CD14-positive monocyte (primary cell): ENCODE measurements around the gene ISCU. TPM values are rescaled to one million over a fixed set of nuclear protein-coding genes. Genes with fewer than 3 reads are reported as not detected.

Source experiments
- DNase-seq, 3 donors: peaks; one replicate each; pipeline ENCODE4 v3.0.0-alpha.2; 2011 to 2022
- H2AFZ ChIP-seq: 2 replicates; pipeline ENCODE4 v1.6.0; 2012; ENCODE audit warnings: mild to moderate bottlenecking, low read depth, low read length, inconsistent platforms; ENCODE audit not compliant: insufficient read depth, poor library complexity, severe bottlenecking
- H3K27ac ChIP-seq, 2 donors: 1 replicate in 1 of 2; 2 replicates in 1 of 2; pipeline ENCODE4 v1.5.1; 2012 to 2013; ENCODE audit warnings: low read length in 2 of 2, control low read depth in 1 of 2, inconsistent platforms in 1 of 2, low read depth in 1 of 2, mild to moderate bottlenecking in 1 of 2
- H3K27me3 ChIP-seq, 2 donors: one replicate each; pipeline versions ENCODE4 v1.6.0 to v1.6.1; 2011 to 2013; ENCODE audit warnings: low read length in 2 of 2; ENCODE audit not compliant: control insufficient read depth in 2 of 2, insufficient read depth in 2 of 2
- H3K36me3 ChIP-seq, 2 donors: replicated peaks in 1 of 2; 1 replicate in 1 of 2; 2 replicates in 1 of 2; pipeline versions ENCODE4 v1.5.1 to v1.6.1; 2012 to 2013; ENCODE audit warnings: low read length in 2 of 2, control low read depth in 1 of 2, inconsistent platforms in 1 of 2, mild to moderate bottlenecking in 1 of 2; ENCODE audit not compliant: insufficient read depth in 2 of 2, control insufficient read depth in 1 of 2
- H3K4me1 ChIP-seq, 2 donors: 1 replicate in 1 of 2; 2 replicates in 1 of 2; pipeline versions ENCODE4 v1.5.1 to v1.6.1; 2012 to 2013; ENCODE audit warnings: low read length in 2 of 2, control low read depth in 1 of 2, inconsistent platforms in 1 of 2, mild to moderate bottlenecking in 1 of 2, moderate library complexity in 1 of 2; ENCODE audit not compliant: insufficient read depth in 2 of 2, control insufficient read depth in 1 of 2
- H3K4me2 ChIP-seq: replicated peaks from 2 replicates; pipeline ENCODE3; 2012; ENCODE audit warnings: low read length, moderate library complexity, mild to moderate bottlenecking; ENCODE audit not compliant: poor library complexity, severe bottlenecking; ENCODE audit errors: extremely low read depth
- H3K4me3 ChIP-seq, 3 experiments: fragments of 200-600 bp in 1 of 3; sonication (generic) in 1 of 3; replicated peaks in 1 of 3; 1 replicate in 2 of 3; 2 replicates in 1 of 3; pipeline ENCODE4 v1.5.1; 2011 to 2013; ENCODE audit warnings: low read length in 3 of 3, mild to moderate bottlenecking in 3 of 3, control low read depth in 2 of 3, low read depth in 2 of 3, inconsistent platforms in 1 of 3, moderate library complexity in 1 of 3
- H3K79me2 ChIP-seq: 2 replicates; pipeline ENCODE4 v1.6.0; 2012; ENCODE audit warnings: mild to moderate bottlenecking, control low read depth, inconsistent platforms, low read length, moderate library complexity; ENCODE audit not compliant: insufficient read depth
- H3K9ac ChIP-seq: 2 replicates; pipeline ENCODE4 v1.6.0; 2017; ENCODE audit warnings: low read length, mild to moderate bottlenecking; ENCODE audit not compliant: insufficient read depth, poor library complexity, severe bottlenecking
- H3K9me3 ChIP-seq, 2 donors: replicated peaks in 1 of 2; 1 replicate in 1 of 2; 2 replicates in 1 of 2; pipeline versions ENCODE4 v1.5.1 to v1.6.1; 2012 to 2013; ENCODE audit warnings: low read length in 2 of 2, control low read depth in 1 of 2; ENCODE audit not compliant: control insufficient read depth in 1 of 2, insufficient read depth in 1 of 2
- H4K20me1 ChIP-seq: 2 replicates; pipeline ENCODE4 v1.6.0; 2012; ENCODE audit warnings: mild to moderate bottlenecking, low read length, control low read depth, moderate library complexity; ENCODE audit not compliant: insufficient read depth
- H3K27ac Mint-ChIP-seq, 7 donors: one replicate each; pipeline ENCODE4 v1.8.0; 2020; ENCODE audit warnings: mild to moderate bottlenecking in 7 of 7, mixed read lengths in 7 of 7, moderate library complexity in 6 of 7, inconsistent platforms in 2 of 7
- H3K27me3 Mint-ChIP-seq, 3 donors: one replicate each; pipeline ENCODE4 v1.8.0; 2021 to 2022; ENCODE audit warnings: low read depth in 3 of 3, mild to moderate bottlenecking in 3 of 3, mixed read lengths in 3 of 3, moderate library complexity in 3 of 3, inconsistent platforms in 1 of 3
- H3K36me3 Mint-ChIP-seq, 2 donors: one replicate each; pipeline ENCODE4 v1.8.0; 2020; ENCODE audit warnings: mixed read lengths in 2 of 2, inconsistent platforms in 1 of 2, mild to moderate bottlenecking in 1 of 2
- H3K4me1 Mint-ChIP-seq: one replicate; pipeline ENCODE4 v1.8.0; 2020; ENCODE audit warnings: mild to moderate bottlenecking, mixed read lengths
- H3K4me3 Mint-ChIP-seq, 2 donors: one replicate each; pipeline ENCODE4 v1.8.0; 2020; ENCODE audit warnings: mild to moderate bottlenecking in 2 of 2, mixed read lengths in 2 of 2, moderate library complexity in 1 of 2
- H3K9me3 Mint-ChIP-seq, 7 donors: one replicate each; pipeline ENCODE4 v1.8.0; 2020 to 2022; ENCODE audit warnings: mixed read lengths in 7 of 7, mild to moderate bottlenecking in 6 of 7, moderate library complexity in 6 of 7, inconsistent platforms in 2 of 7
- CTCF ChIP-seq: fragments of 200-600 bp; IDR thresholded peaks from one replicate; pipeline ENCODE4 v1.8.0; 2022; ENCODE audit warnings: antibody characterized with exemption, mild to moderate bottlenecking
- WGBS: methylation state at CpG from one replicate; pipeline ENCODE4 v1.1.5; 2013; ENCODE audit warnings: missing lambda C conversion rate; ENCODE audit not compliant: insufficient coverage; 5-methylcytosine and 5-hydroxymethylcytosine counted together
- intact Hi-C, 2 donors: fragments of 100-400 bp; cut with micrococcal nuclease; formaldehyde crosslinking; loops; one replicate each; pipeline versions ENCODE4 v1.15.0 to v1.15.1; 2023
- polyA plus RNA-seq, 3 donors: library from polyadenylated mRNA; depleted of rRNA in 1 of 3; unstranded in 2 of 3; stranded (reverse) in 1 of 3; fragments of 300-500 nt in 2 of 3; fragments of >200 nt in 1 of 3; fragmentation: Illumina TruSeq in 2 of 3; gene quantifications; 1 replicate in 2 of 3; 2 replicates in 1 of 3; pipeline ENCODE4 v1.2.3, GENCODE V29; 2012 to 2021

ISCU gene
- polyA plus RNA-seq, 3 donors, result 90.9 to 114 (median 111) TPM

- no peaks in the 10 kb centered on the region for H3K36me3 Mint-ChIP-seq
- H3K36me3 ChIP-seq, result no peaks in the 10 kb centered on the region
- no peak for TF ChIP-seq CTCF
- H3K4me2 ChIP-seq, result no peak overlapping the region
- no peaks in the 10 kb centered on the region for H4K20me1 ChIP-seq
- no peaks in the 10 kb centered on the region for H3K79me2 ChIP-seq
- intact Hi-C loops, result no loop called here
- H3K27ac Mint-ChIP-seq, result peak overlapping the region in 1 of 7 donors; percentile 28
- peaks cover 1 to 2% (median 2%) of the 10 kb centered on the region in 3 donors for H3K27me3 Mint-ChIP-seq
- no peaks in the 10 kb centered on the region for H3K4me1 ChIP-seq
- no peak overlapping the region for H2AFZ ChIP-seq
- WGBS, result 84% methylated on average over 3 of the region's 6 CpGs
- no peak for DNase-seq
- peaks cover 6% of the 10 kb centered on the region for H3K4me1 Mint-ChIP-seq
- H3K9me3 ChIP-seq, result no peaks in the 10 kb centered on the region
- no peak overlapping the region for H3K9ac ChIP-seq
- H3K9me3 Mint-ChIP-seq, result peaks cover 0 to 1% (median 0%) of the 10 kb centered on the region in 7 donors
- no peak overlapping the region for H3K4me3 Mint-ChIP-seq
- H3K27ac ChIP-seq, result no peak overlapping the region
- no peak overlapping the region for H3K4me3 ChIP-seq
- no peaks in the 10 kb centered on the region for H3K27me3 ChIP-seq
These were observed 37.1 kb downstream of the ISCU start for GRCh38 chr12:108599541-108599940.

GRCh38 chr12:108599948-108600701 lies 37.7 kb downstream of the ISCU start:
- no peaks in the 10 kb centered on the region for H3K27me3 ChIP-seq
- H3K36me3 ChIP-seq, result no peaks in the 10 kb centered on the region
- Mint-ChIP-seq H3K27ac (peak overlapping the region in 1 of 7 donors; percentile 58), H3K27me3 (peaks cover 1 to 4% (median 2%) of the 10 kb centered on the region in 3 donors), H3K4me1 (peaks cover 6% of the 10 kb centered on the region), H3K4me3 (no peak overlapping the region), H3K9me3 (peaks cover 0 to 1% (median 0%) of the 10 kb centered on the region in 7 donors), H3K36me3 (no peaks in the 10 kb centered on the region)
- H3K79me2 ChIP-seq, result no peaks in the 10 kb centered on the region
- no peaks in the 10 kb centered on the region for H3K4me1 ChIP-seq
- TF ChIP-seq CTCF, result no peak
- intact Hi-C loops, result no loop called here
- no peaks in the 10 kb centered on the region for H4K20me1 ChIP-seq
- no peak overlapping the region for H3K27ac ChIP-seq
- H3K4me3 ChIP-seq, result no peak overlapping the region
- no peak overlapping the region for H3K4me2 ChIP-seq
- no peak overlapping the region for H3K9ac ChIP-seq
- 93% methylated on average over 9 of the region's 10 CpGs for WGBS
- DNase-seq, result no peak
- H3K9me3 ChIP-seq, result no peaks in the 10 kb centered on the region
- H2AFZ ChIP-seq, result no peak overlapping the region
